ENCODE data around the gene NFXL1. TPM values are rescaled to one million over a fixed set of nuclear protein-coding genes. Genes with fewer than 3 reads are reported as not detected.

Gene NFXL1
- total RNA-seq, 3 donors from 2014 or later, result 7.7 to 11.0 (median 10.5) TPM

GRCh38 chr4:47831026-47831679, 83.2 kb downstream of the NFXL1 start:
- Mint-ChIP-seq H3K4me3 (no peak overlapping the region), H3K36me3 (ENCODE audit: insufficient read depth) (no peaks in the 10 kb centered on the region), H3K27me3 (ENCODE audit: low read depth) (peaks cover 4% of the 10 kb centered on the region), H3K9me3 (no peaks in the 10 kb centered on the region), H3K4me1 (ENCODE audit: low read depth) (peaks cover 23% of the 10 kb centered on the region)
- ATAC-seq, result no peak
- no peak for DNase-seq

GRCh38 chr4:47830265-47831025, 83.9 kb downstream of the NFXL1 start:
- peaks cover 16% of the 10 kb centered on the region for H3K4me1 Mint-ChIP-seq (ENCODE audit: low read depth)
- H3K9me3 Mint-ChIP-seq, result no peaks in the 10 kb centered on the region
- no peak for ATAC-seq
- peaks cover 4% of the 10 kb centered on the region for H3K27me3 Mint-ChIP-seq (ENCODE audit: low read depth)
- no peak overlapping the region for H3K4me3 Mint-ChIP-seq
- no peaks in the 10 kb centered on the region for H3K36me3 Mint-ChIP-seq (ENCODE audit: insufficient read depth)
- DNase-seq, result no peak

- no peak for DNase-seq
- Mint-ChIP-seq H3K9me3 (no peaks in the 10 kb centered on the region), H3K36me3 (ENCODE audit: insufficient read depth) (no peaks in the 10 kb centered on the region), H3K4me1 (ENCODE audit: low read depth) (peaks cover 12% of the 10 kb centered on the region), H3K27me3 (ENCODE audit: low read depth) (peaks cover 4% of the 10 kb centered on the region), H3K4me3 (no peak overlapping the region)
- ATAC-seq, result no peak
These were observed 84.9 kb downstream of the NFXL1 start for GRCh38 chr4:47829438-47829837.

- DNase-seq (no peak), ATAC-seq (no peak)
- Mint-ChIP-seq H3K4me3 (no peak overlapping the region), H3K9me3 (no peaks in the 10 kb centered on the region), H3K4me1 (ENCODE audit: low read depth) (peaks cover 12% of the 10 kb centered on the region), H3K36me3 (ENCODE audit: insufficient read depth) (no peaks in the 10 kb centered on the region), H3K27me3 (ENCODE audit: low read depth) (peaks cover 5% of the 10 kb centered on the region)
These were observed 86.9 kb downstream of the NFXL1 start for GRCh38 chr4:47827343-47828047.

GRCh38 chr4:47824840-47825239, 89.5 kb downstream of the NFXL1 start:
- ATAC-seq, result no peak

GRCh38 chr4:47819178-47819577, 95.2 kb downstream of the NFXL1 start:
- H3K4me1 Mint-ChIP-seq (ENCODE audit: low read depth), result no peaks in the 10 kb centered on the region
- H3K27me3 Mint-ChIP-seq (ENCODE audit: low read depth), result peaks cover 12% of the 10 kb centered on the region
- no peaks in the 10 kb centered on the region for H3K9me3 Mint-ChIP-seq
- ATAC-seq, result no peak
- DNase-seq, result no peak
- no peaks in the 10 kb centered on the region for H3K36me3 Mint-ChIP-seq (ENCODE audit: insufficient read depth)
- H3K4me3 Mint-ChIP-seq, result no peak overlapping the region

More at GRCh38 chr4:47824840-47825239, 89.5 kb downstream of the NFXL1 start:
- Mint-ChIP-seq H3K4me1 (ENCODE audit: low read depth) (peaks cover 10% of the 10 kb centered on the region), H3K27me3 (ENCODE audit: low read depth) (peaks cover 3% of the 10 kb centered on the region), H3K9me3 (no peaks in the 10 kb centered on the region), H3K36me3 (ENCODE audit: insufficient read depth) (no peaks in the 10 kb centered on the region), H3K4me3 (no peak overlapping the region)
- no peak for DNase-seq

GRCh38 chr4:47817275-47817674, 97.1 kb downstream of the NFXL1 start:
- no peaks in the 10 kb centered on the region for H3K9me3 Mint-ChIP-seq
- peaks cover 12% of the 10 kb centered on the region for H3K27me3 Mint-ChIP-seq (ENCODE audit: low read depth)
- H3K4me1 Mint-ChIP-seq (ENCODE audit: low read depth), result no peaks in the 10 kb centered on the region
- no peak for ATAC-seq
- no peak overlapping the region for H3K4me3 Mint-ChIP-seq
- no peaks in the 10 kb centered on the region for H3K36me3 Mint-ChIP-seq (ENCODE audit: insufficient read depth)
- no peak for DNase-seq

GRCh38 chr4:47816748-47817147, 97.6 kb downstream of the NFXL1 start:
- H3K27me3 Mint-ChIP-seq (ENCODE audit: low read depth), result peaks cover 12% of the 10 kb centered on the region
- no peaks in the 10 kb centered on the region for H3K36me3 Mint-ChIP-seq (ENCODE audit: insufficient read depth)
- no peaks in the 10 kb centered on the region for H3K4me1 Mint-ChIP-seq (ENCODE audit: low read depth)
- H3K9me3 Mint-ChIP-seq, result no peaks in the 10 kb centered on the region
- ATAC-seq (no peak), DNase-seq (no peak)
- no peak overlapping the region for H3K4me3 Mint-ChIP-seq

- H3K36me3 Mint-ChIP-seq (ENCODE audit: insufficient read depth), result no peaks in the 10 kb centered on the region
- DNase-seq (no peak), ATAC-seq (no peak)
- H3K27me3 Mint-ChIP-seq (ENCODE audit: low read depth), result peaks cover 15% of the 10 kb centered on the region
- H3K4me1 Mint-ChIP-seq (ENCODE audit: low read depth), result no peaks in the 10 kb centered on the region
- no peak overlapping the region for H3K4me3 Mint-ChIP-seq
- H3K9me3 Mint-ChIP-seq, result no peaks in the 10 kb centered on the region
These were observed 99.6 kb downstream of the NFXL1 start for GRCh38 chr4:47814618-47815295.

GRCh38 chr4:47809654-47810203, 104.7 kb downstream of the NFXL1 start:
- Mint-ChIP-seq H3K36me3 (ENCODE audit: insufficient read depth) (no peaks in the 10 kb centered on the region), H3K4me3 (no peak overlapping the region), H3K27me3 (ENCODE audit: low read depth) (peaks cover 8% of the 10 kb centered on the region), H3K9me3 (no peaks in the 10 kb centered on the region), H3K4me1 (ENCODE audit: low read depth) (no peaks in the 10 kb centered on the region)
- DNase-seq, result no peak
- ATAC-seq, result no peak

- Mint-ChIP-seq H3K9me3 (no peaks in the 10 kb centered on the region), H3K4me3 (no peak overlapping the region), H3K4me1 (ENCODE audit: low read depth) (no peaks in the 10 kb centered on the region), H3K36me3 (ENCODE audit: insufficient read depth) (no peaks in the 10 kb centered on the region), H3K27me3 (ENCODE audit: low read depth) (no peaks in the 10 kb centered on the region)
- ATAC-seq (no peak), DNase-seq (no peak)
These were observed 109.8 kb downstream of the NFXL1 start for GRCh38 chr4:47804598-47804997.

GRCh38 chr4:47801481-47802002, 112.8 kb downstream of the NFXL1 start:
- DNase-seq, result no peak
- H3K36me3 Mint-ChIP-seq (ENCODE audit: insufficient read depth), result no peaks in the 10 kb centered on the region
- no peaks in the 10 kb centered on the region for H3K9me3 Mint-ChIP-seq
- no peak overlapping the region for H3K4me3 Mint-ChIP-seq
- no peak for ATAC-seq
- no peaks in the 10 kb centered on the region for H3K4me1 Mint-ChIP-seq (ENCODE audit: low read depth)
- no peaks in the 10 kb centered on the region for H3K27me3 Mint-ChIP-seq (ENCODE audit: low read depth)

GRCh38 chr4:47798165-47798564, 116.2 kb downstream of the NFXL1 start:
- Mint-ChIP-seq H3K4me1 (ENCODE audit: low read depth) (no peaks in the 10 kb centered on the region), H3K9me3 (no peaks in the 10 kb centered on the region), H3K36me3 (ENCODE audit: insufficient read depth) (no peaks in the 10 kb centered on the region), H3K4me3 (no peak overlapping the region), H3K27me3 (ENCODE audit: low read depth) (peaks cover 5% of the 10 kb centered on the region)
- ATAC-seq, result no peak
- no peak for DNase-seq
